GM12878 (cell line): ENCODE data around the gene ROBO1.

Experiments
- CEBPB ChIP-seq, 2 experiments: fragments of 150-350 bp in 1 of 2; IDR thresholded peaks; 2 replicates each; pipeline ENCODE4 v1.6.1; 2012 to 2014; ENCODE audit warnings: low read depth in 2 of 2, low read length in 2 of 2, borderline replicate concordance in 1 of 2, inconsistent platforms in 1 of 2
- ETV6 ChIP-seq, 2 experiments: fragments of 450-650 bp in 1 of 2; IDR thresholded peaks in 1 of 2; conservative IDR thresholded peaks in 1 of 2; 2 replicates each; pipeline ENCODE4 v1.6.1; 2014; ENCODE audit warnings: antibody characterized with exemption in 1 of 2, borderline replicate concordance in 1 of 2, low read depth in 1 of 2, mild to moderate bottlenecking in 1 of 2, moderate library complexity in 1 of 2
- RAD21 ChIP-seq: IDR thresholded peaks from 2 replicates; pipeline ENCODE4 v1.6.1; 2011; ENCODE audit warnings: mild to moderate bottlenecking, low read depth, low read length, moderate library complexity; ENCODE audit not compliant: insufficient read depth
- RELA ChIP-seq: fragments of 450-650 bp; IDR thresholded peaks from 2 replicates; pipeline ENCODE4 v1.8.0; 2014; ENCODE audit warnings: borderline replicate concordance; ENCODE audit not compliant: partially characterized antibody
- WRNIP1 ChIP-seq: IDR thresholded peaks from 2 replicates; pipeline ENCODE4 v1.6.1; 2011; ENCODE audit warnings: low read depth, low read length, improper control_type of control experiment, borderline replicate concordance
- YY1 ChIP-seq: IDR thresholded peaks from 2 replicates; pipeline ENCODE4 v1.6.1; 2011; ENCODE audit warnings: low read depth, mild to moderate bottlenecking, low read length
- ZBTB33 ChIP-seq: fragments of 450-650 bp; IDR thresholded peaks from 2 replicates; pipeline ENCODE4 v1.6.1; 2017; ENCODE audit warnings: mild to moderate bottlenecking
- TF ChIP-seq, protein P1 (sequence below), 3 experiments: IDR thresholded peaks in 2 of 3; conservative IDR thresholded peaks in 1 of 3; 2 replicates each; pipeline ENCODE4 v1.5.1; 2011; ENCODE audit warnings: low read depth in 3 of 3, low read length in 3 of 3, mild to moderate bottlenecking in 3 of 3, control low read depth in 2 of 3, moderate library complexity in 2 of 3, inconsistent platforms in 1 of 3, mixed read lengths in 1 of 3; ENCODE audit not compliant: control insufficient read depth in 2 of 3, insufficient read depth in 1 of 3; ENCODE audit errors: extremely low read depth in 1 of 3

DNA sequence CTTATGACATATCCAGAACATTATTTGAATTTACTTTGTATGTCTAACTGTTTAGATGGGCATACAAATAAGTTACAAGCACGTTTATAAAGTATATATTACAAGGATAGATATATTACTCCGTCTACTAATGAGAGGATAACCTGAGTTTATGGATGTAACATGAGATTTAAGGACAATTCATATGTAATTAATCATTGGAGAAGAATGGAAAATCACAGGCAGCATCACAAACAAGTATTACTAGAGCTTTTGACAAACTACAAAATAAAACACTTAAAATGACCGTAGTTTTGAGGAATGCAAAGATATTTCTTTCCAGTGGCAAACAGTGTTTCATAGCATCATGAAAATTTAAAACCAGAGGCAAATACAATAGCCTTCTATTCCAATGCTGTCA lies 113.8 kb downstream of the ROBO1 start:
- TF ChIP-seq, protein P1, sequence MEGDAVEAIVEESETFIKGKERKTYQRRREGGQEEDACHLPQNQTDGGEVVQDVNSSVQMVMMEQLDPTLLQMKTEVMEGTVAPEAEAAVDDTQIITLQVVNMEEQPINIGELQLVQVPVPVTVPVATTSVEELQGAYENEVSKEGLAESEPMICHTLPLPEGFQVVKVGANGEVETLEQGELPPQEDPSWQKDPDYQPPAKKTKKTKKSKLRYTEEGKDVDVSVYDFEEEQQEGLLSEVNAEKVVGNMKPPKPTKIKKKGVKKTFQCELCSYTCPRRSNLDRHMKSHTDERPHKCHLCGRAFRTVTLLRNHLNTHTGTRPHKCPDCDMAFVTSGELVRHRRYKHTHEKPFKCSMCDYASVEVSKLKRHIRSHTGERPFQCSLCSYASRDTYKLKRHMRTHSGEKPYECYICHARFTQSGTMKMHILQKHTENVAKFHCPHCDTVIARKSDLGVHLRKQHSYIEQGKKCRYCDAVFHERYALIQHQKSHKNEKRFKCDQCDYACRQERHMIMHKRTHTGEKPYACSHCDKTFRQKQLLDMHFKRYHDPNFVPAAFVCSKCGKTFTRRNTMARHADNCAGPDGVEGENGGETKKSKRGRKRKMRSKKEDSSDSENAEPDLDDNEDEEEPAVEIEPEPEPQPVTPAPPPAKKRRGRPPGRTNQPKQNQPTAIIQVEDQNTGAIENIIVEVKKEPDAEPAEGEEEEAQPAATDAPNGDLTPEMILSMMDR (IDR thresholded peaks at IDR 0.05 in 2 of 3, conservative IDR thresholded peaks at IDR 0.05 in 1 of 3; ENCODE audit: control insufficient read depth in 2 of 3, extremely low read depth in 1 of 3, insufficient read depth in 1 of 3, low read depth in 3 of 3, low read length in 3 of 3), result no peak
- TF ChIP-seq WRNIP1, result no peak
- no peak for TF ChIP-seq CEBPB (IDR thresholded peaks at IDR 0.05; ENCODE audit: borderline replicate concordance in 1 of 2, low read depth in 2 of 2, low read length in 2 of 2)
- TF ChIP-seq RAD21, result no peak
- TF ChIP-seq RELA, result no peak
- no peak for TF ChIP-seq YY1
- TF ChIP-seq ETV6 (conservative IDR thresholded peaks at IDR 0.05 in 1 of 2, IDR thresholded peaks at IDR 0.05 in 1 of 2; ENCODE audit: borderline replicate concordance in 1 of 2, low read depth in 1 of 2), result no peak
- TF ChIP-seq ZBTB33, result no peak
